HepG2 (cell line): ENCODE results near the gene WDR37. TPM values are rescaled to one million over a fixed set of nuclear protein-coding genes. Genes with fewer than 3 reads are reported as not detected.

Experiments used
- ATF6 ChIP-seq: sonication (generic); formaldehyde crosslinking; conservative IDR thresholded peaks from 2 replicates; pipeline ENCODE4 v1.4.0; 2020; ENCODE audit warnings: missing genetic modification reagents
- CBX1 ChIP-seq: IDR thresholded peaks from one replicate; pipeline ENCODE4 v1.6.1; 2016; ENCODE audit warnings: antibody characterized with exemption, low read depth
- DNMT1 ChIP-seq: sonication (generic); formaldehyde crosslinking; IDR thresholded peaks from 2 replicates; pipeline ENCODE4 v1.5.1; 2020; ENCODE audit warnings: mild to moderate bottlenecking, missing genetic modification reagents
- EHMT2 ChIP-seq: fragments of 200-600 bp; sonication (generic); IDR thresholded peaks from 2 replicates; pipeline ENCODE4 v1.7.0; 2017; ENCODE audit warnings: antibody characterized with exemption, low read depth, low read length, borderline replicate concordance
- ELF1 ChIP-seq: sonication (generic); formaldehyde crosslinking; IDR thresholded peaks from 2 replicates; pipeline ENCODE4 v1.4.0; 2020; ENCODE audit warnings: missing genetic modification reagents
- GABPB1 ChIP-seq: IDR thresholded peaks from 2 replicates; pipeline ENCODE4 v1.6.1; 2016; ENCODE audit warnings: mild to moderate bottlenecking, missing genetic modification reagents, moderate library complexity, missing compliant biosample characterization
- GATAD2A ChIP-seq: IDR thresholded peaks from 2 replicates; pipeline ENCODE4 v1.6.1; 2016
- HNF1B ChIP-seq: sonication (generic); formaldehyde crosslinking; IDR thresholded peaks from 2 replicates; pipeline ENCODE4 v1.5.1; 2020; ENCODE audit warnings: mild to moderate bottlenecking, moderate library complexity, missing genetic modification reagents
- HNRNPL ChIP-seq: fragments of 200-400 bp; formaldehyde crosslinking; IDR thresholded peaks from 2 replicates; pipeline ENCODE4 v1.6.1; 2017; ENCODE audit warnings: mild to moderate bottlenecking, low read depth, low read length
- IKZF5 ChIP-seq: IDR thresholded peaks from 2 replicates; pipeline ENCODE4 v1.6.1; 2018; ENCODE audit warnings: missing genetic modification reagents, mild to moderate bottlenecking, missing compliant biosample characterization
- KAT8 ChIP-seq: IDR thresholded peaks from 2 replicates; pipeline ENCODE4 v1.6.1; 2016; ENCODE audit warnings: missing genetic modification reagents, missing compliant biosample characterization
- NR2C2 ChIP-seq: sonication (generic); formaldehyde crosslinking; IDR thresholded peaks from 2 replicates; pipeline ENCODE4 v1.4.0; 2020; ENCODE audit warnings: missing genetic modification reagents, mild to moderate bottlenecking, moderate library complexity, borderline replicate concordance
- SOX5 ChIP-seq: IDR thresholded peaks from 2 replicates; pipeline ENCODE4 v1.6.1; 2016; ENCODE audit warnings: borderline replicate concordance
- ZBED4 ChIP-seq: sonication (generic); formaldehyde crosslinking; IDR thresholded peaks from 2 replicates; pipeline ENCODE4 v1.4.0; 2020; ENCODE audit warnings: missing genetic modification reagents, borderline replicate concordance
- ZNF441 ChIP-seq: sonication (generic); formaldehyde crosslinking; IDR thresholded peaks from 2 replicates; pipeline ENCODE4 v1.7.0; 2021; ENCODE audit warnings: missing genetic modification reagents, borderline replicate concordance
- ZNF672 ChIP-seq: sonication (generic); formaldehyde crosslinking; IDR thresholded peaks from 2 replicates; pipeline ENCODE4 v1.8.1; 2022; ENCODE audit warnings: missing genetic modification reagents
- ZNF737 ChIP-seq: sonication (generic); formaldehyde crosslinking; IDR thresholded peaks from 2 replicates; pipeline ENCODE4 v1.5.0; 2020; ENCODE audit warnings: missing genetic modification reagents, mild to moderate bottlenecking, borderline replicate concordance
- polyA plus RNA-seq, 8 experiments: library from polyadenylated mRNA; depleted of rRNA in 3 of 8; stranded (reverse) in 7 of 8; unstranded in 1 of 8; fragments of >200 nt; fragmentation: Illumina TruSeq in 4 of 8; extraction: Trizol in 4 of 8; gene quantifications; 2 replicates each; pipeline versions ENCODE4 v1.2.1 to v1.2.3, GENCODE V29; 2011 to 2016; ENCODE audit warnings: low read depth in 4 of 8, missing spikeins in 1 of 8, mixed read lengths in 1 of 8; ENCODE audit not compliant: insufficient read depth in 1 of 8
- total RNA-seq, 5 experiments: library from RNA; depleted of rRNA; stranded (reverse); fragments of >200 nt; fragmentation: Illumina TruSeq; extraction: Trizol; gene quantifications; 2 replicates each; pipeline ENCODE4 v1.2.3, GENCODE V29; 2016; ENCODE audit warnings: low read depth in 1 of 5

WDR37 gene
- total and polyA plus RNA-seq, 2 of the 13 experiments (the other 11 are each of a cell fraction or from before 2014, with no cell fraction given) = 5.9 to 7.5 TPM

- TF ChIP-seq SOX5 (0 out of 2 replicates have a peak, but pooled peaks have one; percentile 26), ZNF672 (CRISPR knock-in tag) (no peak), EHMT2 (no peak), GATAD2A (no peak; the same call in 1 of the 2 replicates), HNRNPL (0 out of 2 replicates have a peak, but pooled peaks have one; percentile 2), HNF1B (CRISPR knock-in tag) (peak; percentile 85), ZBED4 (CRISPR knock-in tag) (no peak), ZNF441 (peak; percentile 70; the same call in 1 of the 2 replicates), GABPB1 (peak; percentile 95), ZNF737 (CRISPR knock-in tag) (no peak), KAT8 (CRISPR knock-in tag) (peak; percentile 68), ATF6 (CRISPR knock-in tag) (no peak), NR2C2 (CRISPR knock-in tag) (peak; percentile 90), IKZF5 (peak; percentile 83), CBX1 (no peak), ELF1 (CRISPR knock-in tag) (peak; percentile 86), DNMT1 (CRISPR knock-in tag) (0 out of 2 replicates have a peak, but pooled peaks have one; percentile 18)
Observed at GRCh38 chr10:1048732-1049424, 7.3 kb upstream of the WDR37 start, which contains the start of gene IDI1 (continued).
